Peyer's patch (tissue), 4 donors: ENCODE measurements around the gene BRD1. TPM values are rescaled to one million over a fixed set of nuclear protein-coding genes. Genes with fewer than 3 reads are reported as not detected.

Source experiments
- DNase-seq, 3 donors: peaks; one replicate each; pipeline ENCODE4 v3.0.0-alpha.2; 2017 to 2019
- H3K27ac ChIP-seq, 4 donors: fragments of 200-600 bp; sonication (generic); one replicate each; pipeline ENCODE4 v1.5.1; 2016 to 2019
- H3K27me3 ChIP-seq, 2 donors: fragments of 200-600 bp; sonication (generic); one replicate each; pipeline ENCODE4 v1.5.1; 2019
- H3K36me3 ChIP-seq, 3 donors: fragments of 200-600 bp; sonication (generic); one replicate each; pipeline ENCODE4 v1.5.1; 2016 to 2019
- H3K4me1 ChIP-seq, 4 donors: fragments of 200-600 bp; sonication (generic); one replicate each; pipeline ENCODE4 v1.5.1; 2016 to 2019
- H3K4me3 ChIP-seq, 4 donors: fragments of 200-600 bp; sonication (generic); 1 replicate in 3 of 4; 2 replicates in 1 of 4; pipeline ENCODE4 v1.5.1; 2016 to 2019; ENCODE audit warnings: mild to moderate bottlenecking in 1 of 4
- H3K9me3 ChIP-seq, 4 donors: fragments of 200-600 bp; sonication (generic); one replicate each; pipeline ENCODE4 v1.5.1; 2016 to 2019; ENCODE audit warnings: mild to moderate bottlenecking in 1 of 4
- CTCF ChIP-seq, 6 experiments: fragments of 450-650 bp in 4 of 6; fragments of 200-600 bp in 2 of 6; sonication (generic) in 1 of 6; IDR thresholded peaks; one replicate each; pipeline ENCODE4 v1.5.1; 2017 to 2019; ENCODE audit warnings: antibody characterized with exemption in 6 of 6, mild to moderate bottlenecking in 3 of 6, moderate library complexity in 1 of 6
- POLR2A ChIP-seq, 2 donors: fragments of 450-650 bp; IDR thresholded peaks; one replicate each; pipeline ENCODE4 v1.5.1; 2017; ENCODE audit warnings: antibody characterized with exemption in 2 of 2, mild to moderate bottlenecking in 2 of 2, moderate library complexity in 2 of 2
- total RNA-seq, 4 donors: library from RNA; depleted of rRNA; stranded (reverse); fragments of >200 nt; gene quantifications; one replicate each; pipeline ENCODE4 v1.1.0, GENCODE V29; 2016

BRD1 gene
- total RNA-seq, 4 donors from 2014 or later = 54.1 to 126 (median 78.5) TPM

GRCh38 chr22:49756676-49757075 lies 71.0 kb downstream of the BRD1 start:
- no peak for TF ChIP-seq CTCF (IDR thresholded peaks at IDR 0.05)
- no peak for TF ChIP-seq POLR2A (IDR thresholded peaks at IDR 0.05)
- Histone ChIP-seq H3K9me3 (no peaks in the 10 kb centered on the region), H3K27ac (no peak overlapping the region), H3K4me3 (no peak overlapping the region), H3K4me1 (peaks cover 0 to 4% (median 0%) of the 10 kb centered on the region in 4 donors), H3K36me3 (no peaks in the 10 kb centered on the region), H3K27me3 (no peaks in the 10 kb centered on the region)
- DNase-seq = peak in 2 of 3 donors; percentile 20 to 27

GRCh38 chr22:49756201-49756600 lies 71.5 kb downstream of the BRD1 start:
- H3K27ac ChIP-seq = no peak overlapping the region
- peaks cover 0 to 4% (median 0%) of the 10 kb centered on the region in 4 donors for H3K4me1 ChIP-seq
- H3K27me3 ChIP-seq = no peaks in the 10 kb centered on the region
- no peaks in the 10 kb centered on the region for H3K36me3 ChIP-seq
- no peak overlapping the region for H3K4me3 ChIP-seq
- no peaks in the 10 kb centered on the region for H3K9me3 ChIP-seq
- TF ChIP-seq POLR2A (IDR thresholded peaks at IDR 0.05) (no peak), CTCF (IDR thresholded peaks at IDR 0.05) (no peak)
- peak in 1 of 3 donors; percentile 19 for DNase-seq

- Histone ChIP-seq H3K4me1 (no peaks in the 10 kb centered on the region), H3K27me3 (no peaks in the 10 kb centered on the region), H3K9me3 (no peaks in the 10 kb centered on the region), H3K4me3 (no peak overlapping the region), H3K36me3 (no peaks in the 10 kb centered on the region), H3K27ac (no peak overlapping the region)
- no peak for TF ChIP-seq POLR2A (IDR thresholded peaks at IDR 0.05)
- no peak for TF ChIP-seq CTCF (IDR thresholded peaks at IDR 0.05)
- DNase-seq = no peak
Observed at GRCh38 chr22:49755631-49756001, 72.1 kb downstream of the BRD1 start.

GRCh38 chr22:49754696-49755630 lies 72.7 kb downstream of the BRD1 start:
- peak in 1 of 3 donors; percentile 32 for DNase-seq
- TF ChIP-seq POLR2A (IDR thresholded peaks at IDR 0.05) (no peak), CTCF (IDR thresholded peaks at IDR 0.05) (no peak)
- Histone ChIP-seq H3K27me3 (no peaks in the 10 kb centered on the region), H3K9me3 (no peaks in the 10 kb centered on the region), H3K27ac (no peak overlapping the region), H3K36me3 (no peaks in the 10 kb centered on the region), H3K4me3 (no peak overlapping the region), H3K4me1 (no peaks in the 10 kb centered on the region)

- no peaks in the 10 kb centered on the region for H3K36me3 ChIP-seq
- DNase-seq = peak in 2 of 3 donors; percentile 44 to 45
- H3K4me1 ChIP-seq = no peaks in the 10 kb centered on the region
- no peak overlapping the region for H3K4me3 ChIP-seq
- no peak overlapping the region for H3K27ac ChIP-seq
- H3K9me3 ChIP-seq = no peaks in the 10 kb centered on the region
- TF ChIP-seq CTCF (IDR thresholded peaks at IDR 0.05) (no peak), POLR2A (IDR thresholded peaks at IDR 0.05) (no peak)
- no peaks in the 10 kb centered on the region for H3K27me3 ChIP-seq
Observed at GRCh38 chr22:49753961-49754695, 73.5 kb downstream of the BRD1 start.
